Pancreas (tissue), 10 donors: ENCODE measurements around the gene RGS13. TPM values are rescaled to one million over a fixed set of nuclear protein-coding genes. Genes with fewer than 3 reads are reported as not detected.
A peak's percentile ranks its signal among the peaks of the same experiment; 100 is the strongest.

ENCODE experiments used
- ATAC-seq, 4 donors: fragments of 200-7000 bp; cut with Tn5 transposase; one replicate each; pipeline versions ENCODE4 v1.8.0 to v1.9.1; 2020; ENCODE audit warnings: mild to moderate bottlenecking in 4 of 4, moderate library complexity in 4 of 4
- DNase-seq, 6 donors: peaks; one replicate each; pipeline ENCODE4 v3.0.0-alpha.2; 2020
- FAIRE-seq: peaks from 2 replicates; lab custom pipeline; 2012; peaks lifted over from hg19 to GRCh38; lab: Jason Lieb, UNC
- H3K27ac ChIP-seq, 4 donors: fragments of 200-600 bp; sonication (generic); 1 replicate in 3 of 4; 2 replicates in 1 of 4; pipeline versions ENCODE4 v1.5.0 to v1.8.0; 2020
- H3K27me3 ChIP-seq, 4 donors: fragments of 200-600 bp; one replicate each; pipeline ENCODE4 v1.8.0; 2021
- H3K36me3 ChIP-seq, 3 donors: fragments of 200-600 bp; sonication (generic) in 1 of 3; one replicate each; pipeline versions ENCODE4 v1.5.0 to v1.8.0; 2020 to 2021
- H3K4me1 ChIP-seq, 3 donors: fragments of 200-600 bp; one replicate each; pipeline ENCODE4 v1.8.0; 2021
- H3K4me3 ChIP-seq, 4 donors: fragments of 200-600 bp; sonication (generic) in 2 of 4; one replicate each; pipeline versions ENCODE4 v1.5.0 to v1.8.0; 2020 to 2021
- H3K9me3 ChIP-seq, 4 donors: fragments of 200-600 bp; one replicate each; pipeline ENCODE4 v1.8.0; 2021
- WGBS, 2 donors: extraction: QIAGEN DNeasy Blood & Tissue Kit; methylation state at CpG; one replicate each; pipeline ENCODE4 v1.1.7; 2013; 5-methylcytosine and 5-hydroxymethylcytosine counted together
- intact Hi-C, 3 donors: fragments of 100-400 bp; cut with DNase I; formaldehyde crosslinking; loops; one replicate each; pipeline versions ENCODE4 v1.11.1 to v1.14.2; 2022
- polyA plus RNA-seq, 2 donors: library from polyadenylated mRNA; stranded (reverse); fragments of 200-250 nt; gene quantifications; one replicate each; pipeline ENCODE4 v1.2.3, GENCODE V29; 2013
- total RNA-seq, 6 donors: library from RNA; stranded (reverse); fragmentation: NEBNext Ultra II Directional in 4 of 6; extraction: Animal tissue kit (Norgen Biotek cat#: 25700) in 4 of 6; gene quantifications; one replicate each; pipeline versions ENCODE4 v1.2.1 to v1.2.4, GENCODE V29; 2021 to 2023
- TF ChIP-seq, protein P1 (sequence below), 4 donors: fragments of 200-600 bp; sonication (generic) in 3 of 4; IDR thresholded peaks; one replicate each; pipeline versions ENCODE4 v1.5.0 to v1.8.0; 2021; ENCODE audit warnings: antibody characterized with exemption in 4 of 4
- donor health status: healthy with polysubstance abuse.
- donor health status: DM: no; HTN: no; CAD: no; lungs with moderate emphysema.
- donor health status: DM: no; HTN: no; CAD: no.
- donor health status: control.
- donor health status: control.
- donor health status: Bipolar disorder and iron deficiency.
- donor health status: DM: yes; HTN: yes; CAD: no.
- donor health status: DM: no; HTN: no; CAD: no.
- donor health status: DM: no; HTN: no; CAD: no.
- donor health status: DM: yes; HTN: yes; CAD: no.

The RGS13 gene
- total and polyA plus RNA-seq, 8 donors, result 0.21 to 0.84 (median 0.25) TPM; not detected in 2

DNA sequence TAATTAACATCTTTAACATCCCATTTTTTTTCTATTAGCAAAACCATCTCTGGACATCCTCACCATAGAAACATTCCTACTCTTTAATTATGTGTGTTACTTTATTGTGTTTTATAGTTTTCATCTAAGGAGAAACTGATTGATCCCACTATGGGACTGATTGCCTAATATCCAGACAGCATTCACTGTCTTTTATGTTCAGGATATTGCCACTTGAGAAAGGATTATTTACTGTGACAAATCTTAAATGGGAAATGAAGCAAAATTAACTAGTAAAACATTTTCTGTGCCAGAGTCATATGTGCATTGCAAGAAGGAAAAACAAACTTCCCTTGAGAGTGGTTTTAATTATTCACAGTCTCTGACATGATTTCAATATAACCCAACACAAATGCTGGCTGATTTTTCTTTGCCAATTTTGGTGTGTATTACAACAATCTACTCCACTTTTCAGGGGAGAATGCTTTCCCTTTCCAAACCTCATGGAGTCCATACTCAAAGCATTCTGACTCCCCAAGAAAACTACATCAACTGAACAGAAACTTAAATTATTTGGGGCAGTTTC is 15.8 kb upstream of the RGS13 start:
- Histone ChIP-seq H3K27ac (no peak overlapping the region), H3K27me3 (no peaks in the 10 kb centered on the region), H3K9me3 (no peaks in the 10 kb centered on the region), H3K4me3 (no peak overlapping the region), H3K4me1 (no peaks in the 10 kb centered on the region), H3K36me3 (no peaks in the 10 kb centered on the region)
- TF ChIP-seq, protein P1, sequence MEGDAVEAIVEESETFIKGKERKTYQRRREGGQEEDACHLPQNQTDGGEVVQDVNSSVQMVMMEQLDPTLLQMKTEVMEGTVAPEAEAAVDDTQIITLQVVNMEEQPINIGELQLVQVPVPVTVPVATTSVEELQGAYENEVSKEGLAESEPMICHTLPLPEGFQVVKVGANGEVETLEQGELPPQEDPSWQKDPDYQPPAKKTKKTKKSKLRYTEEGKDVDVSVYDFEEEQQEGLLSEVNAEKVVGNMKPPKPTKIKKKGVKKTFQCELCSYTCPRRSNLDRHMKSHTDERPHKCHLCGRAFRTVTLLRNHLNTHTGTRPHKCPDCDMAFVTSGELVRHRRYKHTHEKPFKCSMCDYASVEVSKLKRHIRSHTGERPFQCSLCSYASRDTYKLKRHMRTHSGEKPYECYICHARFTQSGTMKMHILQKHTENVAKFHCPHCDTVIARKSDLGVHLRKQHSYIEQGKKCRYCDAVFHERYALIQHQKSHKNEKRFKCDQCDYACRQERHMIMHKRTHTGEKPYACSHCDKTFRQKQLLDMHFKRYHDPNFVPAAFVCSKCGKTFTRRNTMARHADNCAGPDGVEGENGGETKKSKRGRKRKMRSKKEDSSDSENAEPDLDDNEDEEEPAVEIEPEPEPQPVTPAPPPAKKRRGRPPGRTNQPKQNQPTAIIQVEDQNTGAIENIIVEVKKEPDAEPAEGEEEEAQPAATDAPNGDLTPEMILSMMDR (IDR thresholded peaks at IDR 0.05), result no peak
- intact Hi-C loops, result no loop called here
- FAIRE-seq, result no peak
- no peak for ATAC-seq
- DNase-seq, result no peak

DNA sequence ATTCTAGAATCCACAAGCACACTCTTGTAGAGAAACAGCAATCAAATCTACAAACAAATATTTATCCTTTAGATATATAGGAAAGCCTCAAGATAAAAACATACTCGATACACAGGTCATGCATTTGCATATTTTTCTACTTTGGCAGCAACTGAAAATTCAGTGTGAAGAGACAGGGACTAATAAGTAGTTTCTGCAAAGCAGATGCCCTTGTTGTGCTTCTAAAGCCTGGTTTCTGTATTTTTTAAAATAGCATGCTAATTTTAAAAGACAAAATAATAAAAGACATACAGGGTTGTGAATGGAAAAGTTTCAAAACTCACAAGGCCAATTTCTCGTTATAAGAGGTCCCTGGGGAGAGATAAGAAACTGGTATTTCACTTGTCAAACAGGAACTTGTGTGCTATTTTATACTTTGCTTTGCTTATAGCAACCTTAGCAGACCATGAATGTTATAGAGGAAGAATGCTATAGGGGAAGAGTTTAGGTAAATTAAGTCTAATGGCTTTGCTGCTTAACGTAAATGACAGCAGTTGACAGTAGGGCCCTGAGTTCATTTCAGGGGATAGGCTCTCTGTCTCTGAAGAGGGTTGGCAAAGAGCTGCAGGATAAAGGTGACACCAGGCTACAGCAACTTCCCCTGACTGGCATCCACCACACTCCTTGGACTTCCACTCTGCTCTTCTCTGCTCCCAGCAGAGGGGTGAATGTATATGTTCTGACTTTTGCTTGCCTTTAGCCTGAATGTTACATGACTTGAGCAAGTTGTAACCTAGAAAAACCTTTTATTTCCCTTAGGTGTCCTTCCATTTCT is 9.4 kb upstream of the RGS13 start:
- no peaks in the 10 kb centered on the region for H3K36me3 ChIP-seq
- FAIRE-seq, result no peak
- 44 to 45% methylated on average over 3 of the region's 3 CpGs for WGBS, 2 donors
- peaks cover 6 to 19% (median 8%) of the 10 kb centered on the region in 3 donors for H3K4me1 ChIP-seq
- ATAC-seq, result peak in 1 of 4 donors; percentile 51
- TF ChIP-seq, protein P1 (IDR thresholded peaks at IDR 0.05), result no peak
- no peak overlapping the region for H3K27ac ChIP-seq
- no peak overlapping the region for H3K4me3 ChIP-seq
- no peak for DNase-seq
- H3K9me3 ChIP-seq, result no peaks in the 10 kb centered on the region
- intact Hi-C loops, result no loop called here
- H3K27me3 ChIP-seq, result no peaks in the 10 kb centered on the region

DNA sequence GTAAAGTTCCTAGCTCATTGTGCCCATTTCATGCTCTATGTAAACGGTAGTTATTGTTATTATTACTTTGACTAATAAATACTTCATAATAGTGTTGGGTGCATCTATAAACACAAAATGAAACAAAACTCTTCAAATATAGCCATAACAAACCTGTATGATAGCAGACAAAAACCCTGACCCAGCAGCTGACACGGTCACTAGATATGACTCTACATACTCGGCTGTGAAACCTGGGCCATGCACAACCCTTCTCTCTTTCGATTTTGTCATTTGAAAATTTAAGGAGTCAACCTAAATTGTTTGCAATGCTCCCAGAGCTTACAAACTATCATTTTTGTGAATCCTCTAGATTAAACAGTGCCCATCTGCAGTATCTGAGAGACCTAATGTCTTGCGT is 8.0 kb upstream of the RGS13 start:
- no peak overlapping the region for H3K27ac ChIP-seq
- no peak for FAIRE-seq
- H3K36me3 ChIP-seq, result no peaks in the 10 kb centered on the region
- WGBS, 2 donors, result 90 to 96% methylated on average over 5 of the region's 5 CpGs
- no peaks in the 10 kb centered on the region for H3K9me3 ChIP-seq
- TF ChIP-seq, protein P1 (IDR thresholded peaks at IDR 0.05), result no peak
- H3K27me3 ChIP-seq, result no peaks in the 10 kb centered on the region
- H3K4me1 ChIP-seq, result peaks cover 6 to 20% (median 8%) of the 10 kb centered on the region in 3 donors
- intact Hi-C loops, result no loop called here
- no peak for ATAC-seq
- no peak for DNase-seq
- no peak overlapping the region for H3K4me3 ChIP-seq

DNA sequence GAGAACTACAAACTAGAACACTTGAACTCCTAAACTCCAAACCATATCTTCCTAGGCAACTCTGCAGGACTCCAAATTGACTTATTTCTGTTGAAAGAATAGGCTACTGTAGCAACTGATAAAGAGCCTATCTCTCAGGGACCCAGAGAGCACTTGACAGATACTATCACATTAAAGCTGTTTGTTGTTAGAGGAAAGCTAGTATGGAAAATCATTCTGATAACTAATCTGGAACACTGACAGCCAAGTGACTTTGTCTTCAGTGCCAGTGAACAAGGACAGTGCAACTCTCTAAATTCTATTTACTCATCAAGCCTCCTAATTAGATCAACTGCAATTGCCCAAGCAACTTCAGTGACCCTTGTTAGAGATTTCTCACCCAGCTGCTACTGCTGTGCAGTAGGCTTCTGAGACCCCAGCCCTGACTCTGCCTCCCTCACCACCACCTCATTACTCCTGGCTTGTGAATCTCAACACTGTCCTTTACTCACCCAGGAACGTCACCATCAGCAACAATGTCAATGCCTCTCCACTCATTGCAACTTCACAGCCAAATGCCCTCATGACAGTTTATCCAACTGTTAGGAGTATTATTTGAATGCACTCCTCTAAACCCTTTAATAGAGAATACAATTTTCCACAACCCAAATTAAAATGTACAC is 7.4 kb upstream of the RGS13 start:
- H3K27me3 ChIP-seq, result no peaks in the 10 kb centered on the region
- no peak for ATAC-seq
- no peak for DNase-seq
- TF ChIP-seq, protein P1 (IDR thresholded peaks at IDR 0.05), result no peak
- intact Hi-C loops, result no loop called here
- H3K27ac ChIP-seq, result no peak overlapping the region
- FAIRE-seq, result no peak
- H3K36me3 ChIP-seq, result no peaks in the 10 kb centered on the region
- no peaks in the 10 kb centered on the region for H3K9me3 ChIP-seq
- WGBS, 2 donors, result 88 to 100% methylated on average over 1 of the region's 1 CpG
- H3K4me3 ChIP-seq, result no peak overlapping the region
- H3K4me1 ChIP-seq, result peaks cover 6 to 20% (median 8%) of the 10 kb centered on the region in 3 donors
